GM18519 (cell line): ENCODE results near the gene KIAA0825.
"Not testable (repeated sequence)": the region's sequence is repeated elsewhere in the genome, so short reads cannot be mapped to it uniquely, and the experiment has no call there.

ENCODE experiments used
- ATAC-seq: cut with Tn5 transposase; IDR thresholded peaks from one replicate; pipeline ENCODE4 v1.9.1; 2021; ENCODE audit warnings: mild to moderate bottlenecking, moderate library complexity; ENCODE audit not compliant: unreplicated experiment, low FRiP score

KIAA0825 gene

DNA sequence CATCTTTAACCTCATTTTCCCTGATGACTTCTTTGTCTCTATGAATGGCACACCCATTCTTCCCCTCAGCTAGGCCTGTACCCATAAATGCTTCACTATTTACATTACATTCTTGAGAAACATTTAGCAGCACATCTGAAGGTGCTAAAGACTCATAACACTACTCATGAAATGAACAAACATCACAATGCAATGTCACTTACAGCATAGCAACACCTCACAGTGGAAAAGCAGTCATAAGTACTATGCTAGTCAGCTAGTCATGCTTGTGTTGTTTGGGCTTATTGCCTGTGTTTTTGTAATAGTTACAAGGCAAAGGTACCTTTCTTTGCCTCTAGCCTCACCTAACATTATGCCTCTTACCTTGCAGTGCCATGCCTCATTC, 228.9 kb downstream of the KIAA0825 start:
- ATAC-seq: peak; percentile 55

DNA sequence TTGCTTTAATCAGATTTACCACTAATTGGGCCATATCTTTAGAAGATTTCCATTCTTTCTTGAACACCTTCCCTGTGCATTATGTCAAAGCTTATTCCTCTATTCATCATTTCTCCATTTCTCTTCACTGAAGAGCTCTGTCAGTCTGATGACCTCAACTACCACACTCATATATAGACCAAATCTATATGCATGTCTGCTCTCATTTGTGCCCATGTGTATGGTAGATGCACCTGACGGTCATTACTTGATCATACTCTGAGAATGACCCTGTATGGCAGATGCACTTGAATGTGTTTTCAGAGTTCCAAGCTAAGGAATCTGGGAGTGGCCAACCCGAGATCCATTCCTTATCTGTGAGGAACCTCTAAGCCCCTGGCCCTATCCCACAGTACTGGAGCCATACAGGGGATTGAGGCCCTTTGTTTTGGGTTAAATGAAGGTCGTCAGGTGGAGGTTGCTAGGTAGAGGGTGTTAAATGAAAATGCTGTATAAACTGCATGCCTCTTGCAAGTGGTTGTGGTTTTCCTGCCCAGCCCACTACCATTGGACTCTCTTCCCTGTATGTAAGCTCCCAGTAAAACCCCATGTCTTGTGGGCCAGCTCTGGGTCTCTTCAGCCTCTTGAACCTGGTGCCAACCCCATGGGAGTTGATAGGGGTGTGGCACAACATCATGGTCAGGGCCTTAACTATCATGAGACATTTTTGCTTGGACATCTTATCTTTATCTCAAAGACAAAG, 229.5 kb downstream of the KIAA0825 start:
- ATAC-seq: no peak

DNA sequence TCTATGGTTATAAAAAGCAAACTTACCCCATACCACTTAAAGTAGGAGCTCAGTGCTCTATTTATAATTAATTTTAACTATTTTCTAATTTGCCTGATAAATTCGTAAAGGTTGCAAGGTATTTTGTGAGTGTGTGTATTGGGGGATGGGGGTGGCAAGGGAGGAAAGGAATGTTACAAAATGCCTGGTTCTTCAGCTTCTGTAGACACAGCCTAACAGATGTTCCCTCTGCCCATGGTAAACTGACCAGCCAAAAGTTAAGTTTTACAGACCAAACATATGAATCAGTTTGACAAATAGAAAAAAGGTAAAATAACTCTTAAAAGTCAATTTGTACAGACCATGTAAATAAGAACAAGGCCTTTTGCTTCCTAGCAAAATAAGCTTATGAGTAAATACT, 232.6 kb downstream of the KIAA0825 start:
- no peak for ATAC-seq

- ATAC-seq: no peak
These were observed 240.3 kb downstream of the KIAA0825 start for GRCh38 chr5:94378062-94378461.

DNA sequence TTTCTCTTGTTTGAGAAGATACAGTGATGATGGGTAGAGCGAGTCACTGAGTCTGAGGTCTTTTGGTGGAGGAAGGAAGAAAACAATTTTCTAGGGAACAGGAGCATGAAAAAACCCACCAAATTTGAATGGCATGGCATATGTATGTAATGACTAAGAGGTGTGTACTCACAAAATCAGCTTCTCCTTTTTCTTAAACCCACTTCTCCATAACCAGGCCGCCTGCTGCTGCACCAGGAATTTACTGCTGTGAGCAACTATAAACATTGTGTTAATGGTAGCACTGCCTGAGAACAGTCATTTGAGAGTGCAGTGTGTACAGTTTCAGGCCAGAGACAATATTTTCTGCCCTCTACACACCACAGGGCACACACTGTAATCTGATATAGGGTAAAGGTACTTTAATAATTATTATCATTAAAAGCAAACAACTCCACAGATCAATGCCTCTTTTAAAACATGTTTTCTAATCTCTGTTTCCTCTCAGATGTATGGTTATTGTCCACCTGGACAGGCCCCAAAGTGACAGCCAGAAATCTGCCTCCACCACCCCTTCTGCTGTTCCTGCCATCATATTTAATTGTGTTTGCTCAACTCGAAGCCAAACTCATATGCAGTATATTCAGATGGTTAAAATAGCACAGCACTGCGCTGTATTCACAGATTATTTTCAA, 241.6 kb downstream of the KIAA0825 start:
- ATAC-seq: no peak

GRCh38 chr5:94375801-94376200, 242.6 kb downstream of the KIAA0825 start:
- ATAC-seq: no peak

GRCh38 chr5:94374336-94374735, 244.1 kb downstream of the KIAA0825 start:
- no peak for ATAC-seq

GRCh38 chr5:94367900-94368299, 250.5 kb downstream of the KIAA0825 start:
- ATAC-seq: no peak

DNA sequence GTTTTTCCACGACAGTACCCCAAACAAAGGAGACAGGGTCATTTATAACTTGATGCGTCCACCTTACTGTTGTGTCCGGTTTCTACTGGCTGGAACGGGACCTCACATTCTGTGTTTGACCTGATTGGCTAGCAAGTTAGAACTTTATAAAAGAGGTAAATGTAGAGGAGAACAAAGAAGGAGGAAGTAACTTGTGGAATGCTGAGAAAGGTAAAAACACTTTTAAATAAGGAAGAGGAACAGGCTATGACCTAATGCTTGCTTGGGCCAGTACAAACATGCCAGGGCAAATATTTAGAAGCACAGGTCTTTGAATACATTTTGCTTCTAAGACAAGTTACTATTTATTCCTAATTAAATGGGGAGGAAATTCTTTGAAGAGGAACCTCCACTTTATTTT, 251.6 kb downstream of the KIAA0825 start:
- ATAC-seq: no peak

DNA sequence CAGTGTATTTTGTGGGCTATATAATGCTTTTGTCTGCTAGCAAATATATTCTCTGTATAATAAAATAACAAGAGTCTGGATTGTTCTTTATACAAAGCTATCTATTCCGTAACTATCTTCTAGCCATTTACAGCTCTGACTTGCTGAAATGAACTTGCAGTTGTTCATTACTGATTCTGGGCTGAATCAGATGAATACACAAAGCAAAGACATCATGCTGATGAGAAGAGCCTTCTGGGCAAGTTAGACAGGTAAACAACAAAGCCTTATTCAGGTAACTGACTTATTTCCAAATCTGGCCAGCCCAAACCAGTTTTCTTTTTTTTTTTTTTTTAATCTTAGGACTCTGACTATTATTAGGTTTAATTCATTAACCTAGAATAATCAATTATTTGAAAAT, 255.5 kb downstream of the KIAA0825 start:
- ATAC-seq: no peak

- no peak for ATAC-seq
These were observed 256.3 kb downstream of the KIAA0825 start for GRCh38 chr5:94361832-94362796.

DNA sequence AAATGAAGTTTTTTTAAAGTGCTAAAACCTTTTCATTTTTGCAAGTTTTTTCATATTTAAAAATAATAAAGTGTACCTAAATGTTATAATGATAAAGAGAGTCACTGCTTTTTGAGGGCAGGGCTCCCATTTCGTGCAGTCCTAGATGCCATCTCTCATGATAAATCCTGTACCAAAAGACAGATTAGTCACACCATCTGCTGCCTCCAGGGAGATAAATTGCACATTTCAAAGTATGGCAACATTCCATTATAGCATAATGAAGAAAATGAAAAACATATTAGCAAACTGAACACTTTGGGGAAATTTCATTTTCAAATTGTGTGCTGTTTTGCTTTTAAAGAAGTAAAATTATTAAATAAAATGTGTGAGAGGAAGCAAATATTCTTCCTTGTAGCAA, 257.2 kb downstream of the KIAA0825 start:
- no peak for ATAC-seq

DNA sequence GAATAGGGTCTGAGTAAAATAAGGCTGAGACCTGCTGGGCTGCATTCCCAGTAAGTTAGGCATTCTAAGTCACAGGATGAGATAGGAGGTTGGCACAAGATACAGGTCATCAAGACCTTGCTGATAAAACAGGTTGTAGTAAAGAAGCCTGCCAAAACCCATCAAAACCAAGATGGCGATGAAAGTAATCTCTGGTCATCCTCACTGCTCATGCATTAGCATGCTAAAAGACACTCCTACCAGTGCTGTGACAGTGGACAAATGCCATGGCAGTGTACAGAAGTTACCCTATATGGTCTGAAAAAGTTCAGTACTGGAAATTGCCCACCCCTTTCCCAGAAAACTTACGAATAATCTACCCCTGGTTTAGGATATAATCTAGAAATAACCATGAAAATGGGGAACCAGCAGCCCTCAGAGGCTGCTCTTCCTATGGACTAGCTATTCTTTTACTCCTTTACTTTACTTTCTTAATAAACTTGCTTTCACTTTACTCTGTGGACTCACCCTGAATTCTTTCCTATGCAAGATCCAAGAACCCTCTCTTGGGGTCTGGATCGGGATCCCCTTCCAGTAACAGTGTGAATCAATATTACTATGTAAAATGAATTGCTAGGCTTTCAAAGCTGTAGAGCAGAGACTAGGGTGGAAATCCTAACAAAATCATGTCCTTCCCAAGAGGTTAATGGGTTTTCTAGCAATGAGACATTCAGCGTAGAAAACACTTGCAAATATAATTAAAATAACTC, 257.8 kb downstream of the KIAA0825 start:
- no peak for ATAC-seq

DNA sequence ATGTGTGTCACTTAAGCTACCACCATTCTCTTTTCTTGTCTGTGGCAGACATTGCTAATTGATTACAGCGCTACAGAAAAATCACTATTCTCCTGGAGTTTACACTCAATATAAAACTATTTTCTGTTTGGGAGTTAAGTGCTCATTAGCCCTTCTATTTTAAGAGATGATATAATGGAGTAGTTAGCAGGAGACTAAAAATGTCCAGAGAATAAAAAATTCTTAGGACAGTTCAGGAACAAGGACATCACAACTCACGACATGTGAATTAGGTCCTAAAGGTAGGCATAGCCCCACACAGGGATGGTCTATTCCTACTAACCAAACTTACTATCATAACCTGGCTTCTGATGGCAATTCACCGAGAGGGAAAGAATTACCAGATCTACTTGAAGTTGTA, 258.5 kb downstream of the KIAA0825 start:
- ATAC-seq: no peak

DNA sequence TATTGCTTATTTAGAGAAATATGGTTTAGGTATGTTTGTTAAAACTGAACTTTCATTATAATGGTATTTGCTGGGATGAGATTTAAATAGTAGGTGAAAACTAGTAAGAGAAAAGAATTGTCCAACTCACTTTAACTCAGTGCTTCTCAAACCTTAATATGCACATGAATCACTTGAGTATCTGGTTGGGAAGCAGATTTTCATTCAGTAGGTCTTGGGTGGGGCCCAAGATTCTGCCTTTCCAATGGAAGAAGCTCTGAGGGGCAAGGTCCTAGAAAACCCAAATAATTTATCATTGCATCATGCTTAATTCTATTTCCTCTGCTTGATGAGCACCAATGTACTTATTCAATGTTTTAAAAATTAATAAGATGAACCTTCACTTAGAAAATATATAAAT, 262.6 kb downstream of the KIAA0825 start:
- no peak for ATAC-seq

DNA sequence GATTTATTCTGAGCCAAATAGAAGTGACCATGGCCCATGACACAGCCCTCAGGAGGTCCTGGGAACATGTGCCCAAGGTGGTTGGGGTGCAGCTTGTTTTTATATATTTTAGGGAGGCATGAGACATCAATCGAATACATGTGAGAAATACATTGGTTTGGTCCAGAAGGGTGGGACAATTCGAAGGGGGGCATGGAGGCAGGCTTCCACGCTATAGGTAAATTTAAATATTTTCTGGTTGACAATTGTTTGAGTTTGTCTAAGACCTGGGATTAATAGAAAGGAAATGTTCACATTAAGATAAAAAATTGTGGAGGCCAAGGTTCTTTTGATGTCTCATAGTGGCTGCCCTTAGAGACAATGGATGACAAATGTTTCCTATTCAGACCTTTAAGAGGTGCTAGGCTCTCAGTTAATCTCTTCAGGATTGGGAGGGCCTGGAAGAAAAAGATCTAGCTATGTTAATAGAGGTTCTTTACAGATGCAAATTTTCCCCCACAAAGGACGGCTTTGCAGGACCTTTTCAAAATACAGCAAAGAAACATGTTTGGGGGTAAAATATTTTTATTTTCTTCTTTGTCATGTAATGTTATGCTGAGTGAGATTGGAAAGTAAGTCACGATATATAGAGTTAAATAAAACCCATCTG, 263.4 kb downstream of the KIAA0825 start:
- not testable (repeated sequence) for ATAC-seq

DNA sequence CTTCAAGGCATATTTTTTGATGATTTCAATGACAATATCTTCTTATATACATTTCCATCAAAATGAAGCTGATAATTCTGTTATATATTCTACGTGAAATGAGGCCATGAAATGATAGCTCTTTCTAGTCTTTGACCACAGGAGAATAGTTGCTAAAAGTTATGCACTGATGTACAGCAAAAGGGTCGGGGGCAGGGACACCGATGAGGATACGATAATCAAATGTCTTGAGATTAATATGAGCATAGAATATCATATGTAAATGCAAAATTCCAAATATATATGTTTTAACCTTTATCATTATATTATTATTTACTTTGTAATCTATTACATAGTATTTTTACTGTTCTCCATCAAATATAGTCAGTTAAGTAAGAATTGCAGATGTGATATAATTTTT, 264.8 kb downstream of the KIAA0825 start:
- no peak for ATAC-seq

- no peak for ATAC-seq
These were observed 271.3 kb downstream of the KIAA0825 start for GRCh38 chr5:94347130-94347529.

DNA sequence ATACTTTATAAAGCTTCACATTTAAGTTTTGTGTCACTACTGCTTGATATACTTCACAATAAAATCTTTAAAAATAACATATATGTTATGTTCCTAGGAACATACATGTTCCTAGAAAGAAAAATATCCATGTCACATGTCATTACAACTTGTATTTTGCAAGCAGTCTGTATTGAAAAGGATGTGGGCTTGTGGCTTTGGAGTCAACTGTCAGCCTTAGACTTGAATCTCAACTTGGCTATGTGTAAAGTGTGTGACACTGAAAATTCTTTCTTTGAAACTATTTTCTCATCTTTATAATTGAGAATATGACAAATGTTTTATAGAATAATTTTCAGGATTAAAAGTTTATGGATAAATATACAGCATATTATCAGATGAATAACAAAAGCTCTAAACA, 273.1 kb downstream of the KIAA0825 start:
- no peak for ATAC-seq

GRCh38 chr5:94337617-94338016, 280.8 kb downstream of the KIAA0825 start:
- ATAC-seq: no peak
